ENCODE results near the gene CDH3.

The CDH3 gene

DNA sequence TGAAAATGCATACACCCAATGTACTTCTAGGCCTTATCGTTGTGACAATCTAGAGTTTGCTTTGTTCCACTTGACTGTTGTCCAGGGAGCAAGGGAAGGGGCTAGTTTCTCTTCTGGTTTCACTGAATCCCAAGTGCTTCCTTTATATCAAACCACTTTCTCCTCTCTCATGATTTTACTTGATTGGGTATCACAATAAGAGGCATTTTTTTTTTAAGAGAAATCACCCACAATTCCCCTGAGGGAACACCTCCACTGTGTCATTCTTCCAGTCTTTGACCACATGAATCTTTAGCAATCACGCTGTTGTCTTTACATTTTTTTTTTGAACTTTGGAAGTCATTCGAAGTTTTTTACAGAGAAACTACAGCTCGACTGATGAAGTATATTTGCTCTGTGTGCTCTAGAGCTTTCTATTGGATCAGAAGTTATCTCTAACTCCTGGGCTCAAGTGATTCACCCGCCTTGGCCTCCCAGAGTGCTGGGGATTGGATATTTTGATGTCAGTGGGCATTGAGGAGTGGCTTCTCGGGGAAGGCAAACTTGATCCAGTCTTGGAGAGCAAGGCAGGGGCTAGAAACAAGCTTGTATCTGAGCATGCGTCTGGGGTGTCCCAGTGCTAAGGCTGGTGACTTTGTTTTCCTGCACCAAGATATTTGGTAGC is 95.0 kb downstream of the CDH3 start:
- no peak for DNase-seq

GRCh38 chr16:68740628-68741346 is 95.7 kb downstream of the CDH3 start:
- no peak for DNase-seq

DNA sequence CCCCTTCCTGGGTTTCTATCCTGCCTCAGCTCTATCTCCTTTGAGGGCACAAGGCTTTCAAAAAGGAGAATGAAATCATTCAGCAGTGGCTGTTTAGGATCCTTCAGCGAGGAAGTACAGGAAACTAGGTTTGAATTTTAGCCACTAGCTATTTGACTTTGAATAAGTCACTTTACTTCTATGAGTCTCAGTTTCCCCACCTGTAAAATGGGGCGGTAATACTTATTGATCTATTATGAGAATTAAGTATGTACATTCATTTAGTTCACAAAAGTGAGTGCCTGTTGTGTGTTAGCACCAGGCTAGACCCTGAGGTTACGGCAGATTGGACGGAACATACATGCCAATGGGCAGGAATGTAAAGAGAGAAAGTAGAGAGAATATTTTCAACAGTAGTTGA is 98.6 kb downstream of the CDH3 start:
- DNase-seq: no peak

DNA sequence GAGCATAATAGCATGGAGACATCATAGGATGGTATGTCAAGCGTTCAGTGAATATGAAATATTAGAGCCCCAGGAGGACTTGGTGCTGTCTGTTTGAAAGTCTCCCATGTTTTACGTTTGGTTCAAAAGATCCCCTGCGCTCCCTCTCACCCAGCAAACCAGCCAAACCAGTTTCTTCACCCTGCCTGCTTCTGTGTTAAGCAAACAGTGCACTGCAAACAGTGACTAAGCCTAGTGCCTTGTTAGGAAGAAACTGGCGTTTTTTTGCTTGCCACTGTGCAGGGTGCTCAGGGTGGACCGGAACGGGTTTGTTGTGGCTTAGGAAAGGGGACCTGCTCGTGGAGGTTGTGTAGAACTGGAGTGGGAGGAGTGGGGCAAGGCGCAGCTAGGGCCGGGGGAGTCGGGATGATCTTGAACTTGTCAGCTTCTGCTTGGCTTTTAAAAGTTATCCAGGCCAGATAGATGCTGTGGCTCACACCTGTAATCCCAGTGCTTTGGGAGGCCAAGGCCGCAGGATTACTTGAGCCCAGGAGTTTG is 99.7 kb downstream of the CDH3 start:
- no peak for DNase-seq

GRCh38 chr16:68746951-68747350 is 101.8 kb downstream of the CDH3 start:
- no peak for DNase-seq

GRCh38 chr16:68749432-68749831 is 104.3 kb downstream of the CDH3 start:
- no peak for DNase-seq
